Right atrium auricular region (tissue), 2 donors: ENCODE data around the gene MEIOB. TPM values are rescaled to one million over a fixed set of nuclear protein-coding genes. Genes with fewer than 3 reads are reported as not detected.
"Not testable (repeated sequence)": the region's sequence is repeated elsewhere in the genome, so short reads cannot be mapped to it uniquely, and the experiment has no call there.

Experiments
- DNase-seq: peaks from one replicate; pipeline ENCODE4 v3.0.0-alpha.2; 2019; ENCODE audit warnings: low spot score
- H3K27ac ChIP-seq, 2 donors: fragments of 200-600 bp; sonication (generic); 1 replicate in 1 of 2; 2 replicates in 1 of 2; pipeline ENCODE4 v1.5.1; 2016 to 2019
- H3K27me3 ChIP-seq, 2 donors: fragments of 200-600 bp; sonication (generic); one replicate each; pipeline versions ENCODE4 v1.5.1 to v1.6.0; 2017 to 2019
- H3K36me3 ChIP-seq: fragments of 200-600 bp; sonication (generic); one replicate; pipeline ENCODE4 v1.5.1; 2016
- H3K4me1 ChIP-seq, 2 donors: fragments of 200-600 bp; sonication (generic); one replicate each; pipeline versions ENCODE4 v1.5.1 to v1.6.0; 2017 to 2019
- H3K4me3 ChIP-seq, 2 donors: fragments of 200-600 bp; sonication (generic); 1 replicate in 1 of 2; 2 replicates in 1 of 2; pipeline ENCODE4 v1.5.1; 2017 to 2019; ENCODE audit warnings: mild to moderate bottlenecking in 1 of 2, moderate library complexity in 1 of 2
- H3K9me3 ChIP-seq, 2 donors: fragments of 200-600 bp; sonication (generic); one replicate each; pipeline ENCODE4 v1.5.1; 2019
- total RNA-seq, 2 donors: library from RNA; depleted of rRNA; stranded (reverse); fragments of >200 nt; gene quantifications; one replicate each; pipeline ENCODE4 v1.1.0, GENCODE V29; 2016
- TF ChIP-seq, protein P1 (sequence below), 2 donors: fragments of 200-600 bp; sonication (generic); IDR thresholded peaks; one replicate each; pipeline ENCODE4 v1.5.1; 2019; ENCODE audit warnings: antibody characterized with exemption in 2 of 2

The MEIOB gene
- total RNA-seq, 2 donors from 2014 or later = not detected

GRCh38 chr16:1884889-1885288 is 12.9 kb upstream of the MEIOB start:
- Histone ChIP-seq H3K4me3 (no peak overlapping the region), H3K27ac (no peak overlapping the region), H3K9me3 (no peaks in the 10 kb centered on the region), H3K36me3 (no peaks in the 10 kb centered on the region), H3K27me3 (no peaks in the 10 kb centered on the region), H3K4me1 (no peaks in the 10 kb centered on the region)
- TF ChIP-seq, protein P1, sequence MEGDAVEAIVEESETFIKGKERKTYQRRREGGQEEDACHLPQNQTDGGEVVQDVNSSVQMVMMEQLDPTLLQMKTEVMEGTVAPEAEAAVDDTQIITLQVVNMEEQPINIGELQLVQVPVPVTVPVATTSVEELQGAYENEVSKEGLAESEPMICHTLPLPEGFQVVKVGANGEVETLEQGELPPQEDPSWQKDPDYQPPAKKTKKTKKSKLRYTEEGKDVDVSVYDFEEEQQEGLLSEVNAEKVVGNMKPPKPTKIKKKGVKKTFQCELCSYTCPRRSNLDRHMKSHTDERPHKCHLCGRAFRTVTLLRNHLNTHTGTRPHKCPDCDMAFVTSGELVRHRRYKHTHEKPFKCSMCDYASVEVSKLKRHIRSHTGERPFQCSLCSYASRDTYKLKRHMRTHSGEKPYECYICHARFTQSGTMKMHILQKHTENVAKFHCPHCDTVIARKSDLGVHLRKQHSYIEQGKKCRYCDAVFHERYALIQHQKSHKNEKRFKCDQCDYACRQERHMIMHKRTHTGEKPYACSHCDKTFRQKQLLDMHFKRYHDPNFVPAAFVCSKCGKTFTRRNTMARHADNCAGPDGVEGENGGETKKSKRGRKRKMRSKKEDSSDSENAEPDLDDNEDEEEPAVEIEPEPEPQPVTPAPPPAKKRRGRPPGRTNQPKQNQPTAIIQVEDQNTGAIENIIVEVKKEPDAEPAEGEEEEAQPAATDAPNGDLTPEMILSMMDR (IDR thresholded peaks at IDR 0.05) = no peak
- DNase-seq = no peak

DNA sequence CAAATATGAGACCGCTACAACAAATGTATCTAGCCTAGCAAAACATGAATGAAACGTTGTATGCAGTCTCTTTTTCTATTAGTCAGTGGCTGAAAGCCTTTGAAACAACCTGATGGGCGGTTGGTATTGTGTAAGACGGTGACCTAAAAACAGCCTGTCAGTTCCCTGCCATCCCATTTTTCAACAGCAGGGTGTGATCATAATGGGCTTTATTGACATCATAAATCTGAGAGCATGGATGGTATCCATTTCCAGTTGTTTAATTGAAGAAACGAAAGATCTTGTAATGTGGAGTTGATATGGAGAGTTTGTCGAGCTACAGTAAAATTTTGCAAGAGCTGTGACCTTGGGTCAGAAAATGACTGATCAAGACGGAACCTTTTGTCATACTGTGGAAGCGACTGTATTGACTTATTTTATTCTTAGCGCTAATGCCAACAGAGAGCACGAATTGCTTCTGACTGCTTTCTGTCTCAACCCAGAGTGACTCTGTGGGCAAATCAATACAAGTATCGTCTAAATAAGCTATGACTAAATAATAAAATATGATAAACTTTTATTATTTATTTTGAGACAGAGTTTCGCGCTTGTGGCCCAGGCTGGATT is 12.3 kb upstream of the MEIOB start:
- TF ChIP-seq, protein P1 (IDR thresholded peaks at IDR 0.05) = no peak
- no peak overlapping the region for H3K4me3 ChIP-seq
- H3K9me3 ChIP-seq = no peaks in the 10 kb centered on the region
- DNase-seq = no peak
- no peaks in the 10 kb centered on the region for H3K4me1 ChIP-seq
- H3K27me3 ChIP-seq = no peaks in the 10 kb centered on the region
- H3K36me3 ChIP-seq = no peaks in the 10 kb centered on the region
- no peak overlapping the region for H3K27ac ChIP-seq

DNA sequence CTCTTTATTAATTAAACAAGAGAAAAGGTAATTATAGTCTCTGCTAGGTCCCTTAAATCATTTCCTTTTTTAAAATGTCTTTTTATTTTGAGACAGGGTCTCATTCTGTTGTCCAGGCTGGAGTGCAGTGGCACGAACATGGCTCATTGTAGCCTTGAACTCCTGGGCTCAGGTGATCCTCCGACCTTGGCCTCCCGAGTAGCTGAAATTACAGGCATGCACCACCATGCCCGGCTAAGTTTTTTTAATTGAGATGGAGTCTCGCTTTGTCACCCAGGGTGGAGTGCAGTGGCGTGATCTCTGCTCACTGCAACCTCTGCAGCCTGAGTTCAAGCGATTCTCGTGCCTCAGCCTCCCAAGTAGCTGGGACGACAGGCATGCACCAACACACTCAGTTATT is 9.2 kb upstream of the MEIOB start:
- not testable (repeated sequence) for H3K9me3 ChIP-seq, H3K36me3 ChIP-seq, H3K27ac ChIP-seq, H3K4me3 ChIP-seq, H3K27me3 ChIP-seq, H3K4me1 ChIP-seq, DNase-seq

DNA sequence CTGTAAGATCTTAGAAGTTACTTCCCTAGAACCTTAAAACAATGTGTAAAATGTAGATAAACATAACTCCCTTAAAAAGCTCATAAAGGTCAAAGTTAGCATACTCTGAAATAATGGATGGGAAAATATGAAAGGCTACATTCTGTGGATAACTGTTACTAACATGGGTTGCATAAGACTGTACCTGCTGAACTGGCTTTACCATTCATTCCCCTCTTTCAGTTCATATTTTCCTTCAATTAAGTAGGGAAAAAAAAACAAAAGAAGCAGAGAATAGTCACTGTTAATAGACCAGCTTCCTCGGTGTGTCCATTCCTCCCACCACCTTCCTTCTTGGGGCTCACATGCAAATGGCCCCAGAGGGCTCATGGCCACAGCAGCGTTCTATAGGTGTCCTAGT is 7.5 kb upstream of the MEIOB start:
- Histone ChIP-seq H3K36me3 (no peaks in the 10 kb centered on the region), H3K27me3 (no peaks in the 10 kb centered on the region), H3K4me1 (no peaks in the 10 kb centered on the region), H3K4me3 (no peak overlapping the region), H3K9me3 (no peaks in the 10 kb centered on the region), H3K27ac (no peak overlapping the region)
- TF ChIP-seq, protein P1 (IDR thresholded peaks at IDR 0.05) = no peak
- DNase-seq = no peak

- Histone ChIP-seq H3K27me3 (peaks cover 0 to 3% of the 10 kb centered on the region in 2 donors), H3K9me3 (no peaks in the 10 kb centered on the region), H3K27ac (no peak overlapping the region), H3K4me1 (no peaks in the 10 kb centered on the region), H3K4me3 (no peak overlapping the region), H3K36me3 (no peaks in the 10 kb centered on the region)
- TF ChIP-seq, protein P1 (IDR thresholded peaks at IDR 0.05) = no peak
- no peak for DNase-seq
Measured at GRCh38 chr16:1878256-1878655, 6.3 kb upstream of the MEIOB start.

GRCh38 chr16:1877804-1878203 is 5.8 kb upstream of the MEIOB start:
- H3K27ac ChIP-seq = no peak overlapping the region
- no peaks in the 10 kb centered on the region for H3K36me3 ChIP-seq
- no peak for DNase-seq
- H3K4me3 ChIP-seq = no peak overlapping the region
- TF ChIP-seq, protein P1 (IDR thresholded peaks at IDR 0.05) = no peak
- H3K9me3 ChIP-seq = no peaks in the 10 kb centered on the region
- no peaks in the 10 kb centered on the region for H3K4me1 ChIP-seq
- peaks cover 0 to 3% of the 10 kb centered on the region in 2 donors for H3K27me3 ChIP-seq
